Measurements from ENCODE around the gene MDP1.

Gene MDP1

DNA sequence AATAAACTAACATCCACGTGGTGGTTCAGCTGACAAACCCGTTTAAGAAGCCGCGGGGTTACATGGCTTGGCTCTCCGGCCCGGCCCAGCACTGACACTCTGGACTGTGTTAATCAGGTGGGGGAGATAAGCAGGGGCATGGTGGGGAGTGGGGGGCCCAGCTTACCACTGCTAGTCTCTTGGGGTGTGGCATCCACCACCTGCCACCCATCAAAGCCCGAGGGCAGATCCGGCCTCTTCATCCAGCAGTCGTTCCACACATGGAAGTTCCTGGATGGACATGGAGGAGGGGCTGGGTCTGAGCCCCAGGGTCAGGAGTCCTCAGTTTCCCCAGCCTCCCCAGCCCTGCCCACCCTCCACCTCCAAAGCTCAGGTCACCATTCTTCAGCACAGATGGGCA lies 42.3 kb upstream of the MDP1 start:
- no peaks in the 10 kb centered on the region for H3K9me3 ChIP-seq (ENCODE audit: low read length)
- no peak overlapping the region for H3K4me3 ChIP-seq (ENCODE audit: low read depth in 1 of 2, low read length in 2 of 2)
- no peak overlapping the region for H3K27ac ChIP-seq (ENCODE audit: low read depth, low read length)
- H3K27me3 ChIP-seq (ENCODE audit: control insufficient read depth in 1 of 2, insufficient read depth in 2 of 2, low read length in 2 of 2) = no peaks in the 10 kb centered on the region
- no peak overlapping the region for H3K9ac ChIP-seq (ENCODE audit: low read length)
- H3K36me3 ChIP-seq (ENCODE audit: insufficient read depth, low read length) = no peaks in the 10 kb centered on the region
- no peaks in the 10 kb centered on the region for H3K4me1 ChIP-seq (ENCODE audit: insufficient read depth, low read length)

DNA sequence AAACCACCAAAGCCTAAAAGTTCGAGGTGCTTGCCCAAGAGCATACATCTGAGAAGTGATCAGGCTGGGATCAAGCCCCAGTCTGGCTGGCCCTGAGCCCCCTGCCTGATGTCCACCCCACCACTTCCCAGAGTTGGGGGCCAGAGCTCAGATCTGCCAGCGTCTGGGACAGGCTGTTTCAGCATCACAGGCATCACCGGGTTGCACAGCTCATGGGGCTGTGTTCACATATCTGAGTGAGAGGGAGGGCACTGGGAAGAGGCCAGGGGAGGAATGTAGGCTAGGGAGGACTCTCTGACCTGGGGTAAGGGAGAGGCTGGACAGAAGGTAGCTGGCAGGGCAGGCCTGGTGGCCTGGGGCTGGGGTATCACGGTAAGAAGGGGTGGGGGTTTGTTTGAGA lies 41.1 kb upstream of the MDP1 start:
- Histone ChIP-seq H3K36me3 (ENCODE audit: insufficient read depth, low read length) (no peaks in the 10 kb centered on the region), H3K27me3 (ENCODE audit: control insufficient read depth in 1 of 2, insufficient read depth in 2 of 2, low read length in 2 of 2) (no peaks in the 10 kb centered on the region), H3K27ac (ENCODE audit: low read depth, low read length) (no peak overlapping the region), H3K9ac (ENCODE audit: low read length) (no peak overlapping the region), H3K4me1 (ENCODE audit: insufficient read depth, low read length) (no peaks in the 10 kb centered on the region), H3K9me3 (ENCODE audit: low read length) (no peaks in the 10 kb centered on the region), H3K4me3 (ENCODE audit: low read depth in 1 of 2, low read length in 2 of 2) (no peak overlapping the region)

DNA sequence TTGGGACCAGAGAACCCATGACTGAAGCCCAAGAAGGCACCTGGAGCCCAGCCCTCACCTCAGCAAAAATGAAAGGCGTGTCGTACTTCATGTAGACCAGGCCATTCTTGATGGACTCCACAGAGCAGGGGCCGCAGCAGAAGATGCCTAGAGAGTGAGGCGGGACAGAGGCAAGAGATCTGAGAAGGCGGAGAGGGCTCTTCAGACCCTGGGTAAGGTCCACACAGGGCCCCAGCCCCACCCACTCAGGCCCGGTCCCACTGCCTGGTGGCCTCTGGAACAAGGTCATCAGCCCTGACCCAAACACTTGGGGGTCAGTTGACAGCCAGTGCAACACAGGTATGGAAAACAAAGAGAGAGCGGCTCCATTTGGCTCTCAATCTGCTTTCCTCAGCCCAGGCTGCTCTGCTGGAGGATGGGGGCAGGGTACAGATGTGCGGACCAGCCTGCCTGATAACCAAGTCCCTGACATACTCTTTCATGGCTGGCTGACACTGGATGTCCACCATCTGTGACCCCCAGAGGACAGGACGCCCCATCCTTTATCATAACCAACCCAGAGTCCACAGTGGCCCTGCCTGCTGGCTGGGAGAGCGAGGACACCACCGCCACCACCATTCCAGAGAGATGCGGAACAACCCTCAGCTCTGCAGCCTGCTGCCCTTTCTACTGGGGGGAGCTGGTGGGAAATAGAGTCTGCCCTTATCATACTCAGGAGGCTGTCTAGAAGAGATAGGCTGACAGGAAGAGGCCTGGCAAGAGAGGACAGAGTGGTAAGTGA lies 40.3 kb upstream of the MDP1 start:
- Histone ChIP-seq H3K27ac (ENCODE audit: low read depth, low read length) (no peak overlapping the region), H3K4me1 (ENCODE audit: insufficient read depth, low read length) (no peaks in the 10 kb centered on the region), H3K4me3 (ENCODE audit: low read depth in 1 of 2, low read length in 2 of 2) (no peak overlapping the region), H3K27me3 (ENCODE audit: control insufficient read depth in 1 of 2, insufficient read depth in 2 of 2, low read length in 2 of 2) (no peaks in the 10 kb centered on the region), H3K9ac (ENCODE audit: low read length) (no peak overlapping the region), H3K9me3 (ENCODE audit: low read length) (no peaks in the 10 kb centered on the region), H3K36me3 (ENCODE audit: insufficient read depth, low read length) (no peaks in the 10 kb centered on the region)

DNA sequence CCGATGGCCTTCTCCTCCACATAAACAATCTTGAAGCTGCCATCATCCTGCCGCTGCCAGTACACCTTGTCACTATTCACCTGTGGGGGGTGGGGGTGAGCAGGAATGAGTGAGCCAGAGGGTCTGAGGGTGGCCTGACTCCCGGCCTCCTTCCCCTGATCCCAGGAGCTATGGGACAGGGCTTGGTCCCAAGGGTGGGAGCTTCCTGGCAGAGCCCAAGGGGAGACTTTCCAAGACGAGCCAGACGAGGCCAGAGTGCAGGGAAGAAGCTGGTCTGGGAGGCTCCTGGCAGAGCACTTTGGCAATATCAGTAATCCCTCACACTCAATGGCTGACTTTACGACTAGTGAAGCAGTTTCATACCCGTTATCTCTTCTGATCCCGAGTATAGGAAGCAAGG lies 39.6 kb upstream of the MDP1 start:
- no peaks in the 10 kb centered on the region for H3K27me3 ChIP-seq (ENCODE audit: control insufficient read depth in 1 of 2, insufficient read depth in 2 of 2, low read length in 2 of 2)
- H3K36me3 ChIP-seq (ENCODE audit: insufficient read depth, low read length) = no peaks in the 10 kb centered on the region
- H3K9me3 ChIP-seq (ENCODE audit: low read length) = no peaks in the 10 kb centered on the region
- H3K27ac ChIP-seq (ENCODE audit: low read depth, low read length) = no peak overlapping the region
- H3K4me3 ChIP-seq (ENCODE audit: low read depth in 1 of 2, low read length in 2 of 2) = no peak overlapping the region
- H3K4me1 ChIP-seq (ENCODE audit: insufficient read depth, low read length) = no peaks in the 10 kb centered on the region
- H3K9ac ChIP-seq (ENCODE audit: low read length) = no peak overlapping the region

DNA sequence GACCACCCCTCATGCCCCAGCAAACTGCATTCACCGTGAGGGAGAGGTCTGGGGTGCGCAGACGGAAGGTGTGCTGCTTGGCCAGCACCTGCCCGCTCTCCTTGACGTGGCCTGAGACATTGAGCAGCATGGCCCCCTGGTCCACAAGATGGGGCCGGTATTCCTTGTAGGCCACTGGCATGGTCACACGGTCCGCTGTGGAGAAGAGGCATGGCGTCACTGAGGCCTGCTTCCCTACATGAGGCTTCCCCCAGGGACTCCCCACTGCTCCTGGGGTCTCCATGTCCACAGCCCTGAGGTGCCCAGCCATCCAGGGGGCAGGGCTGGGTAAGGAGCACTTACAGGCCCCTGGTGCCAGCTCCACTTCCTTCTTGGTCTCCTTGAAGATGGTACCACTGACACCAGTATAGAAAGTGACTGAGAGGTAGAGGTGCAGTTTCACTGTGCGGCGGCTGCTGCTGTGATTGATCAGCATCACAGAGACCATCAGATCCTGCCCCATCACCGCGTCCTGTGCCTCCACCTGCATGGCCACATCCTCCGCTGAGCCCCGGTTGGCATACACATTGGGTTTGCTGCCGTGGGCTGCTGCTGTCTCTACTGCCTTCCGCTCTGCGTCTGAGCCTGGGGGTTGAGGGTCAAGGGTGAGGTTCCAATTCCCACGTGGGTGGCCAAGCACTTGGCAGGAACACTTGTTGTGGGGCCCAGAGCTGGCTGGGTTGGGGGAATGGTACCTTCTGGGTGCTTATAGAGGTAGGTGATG lies 38.9 kb upstream of the MDP1 start:
- H3K9ac ChIP-seq (ENCODE audit: low read length) = no peak overlapping the region
- no peaks in the 10 kb centered on the region for H3K27me3 ChIP-seq (ENCODE audit: control insufficient read depth in 1 of 2, insufficient read depth in 2 of 2, low read length in 2 of 2)
- H3K4me3 ChIP-seq (ENCODE audit: low read depth in 1 of 2, low read length in 2 of 2) = no peak overlapping the region
- no peaks in the 10 kb centered on the region for H3K9me3 ChIP-seq (ENCODE audit: low read length)
- no peaks in the 10 kb centered on the region for H3K36me3 ChIP-seq (ENCODE audit: insufficient read depth, low read length)
- H3K27ac ChIP-seq (ENCODE audit: low read depth, low read length) = no peak overlapping the region
- no peaks in the 10 kb centered on the region for H3K4me1 ChIP-seq (ENCODE audit: insufficient read depth, low read length)

DNA sequence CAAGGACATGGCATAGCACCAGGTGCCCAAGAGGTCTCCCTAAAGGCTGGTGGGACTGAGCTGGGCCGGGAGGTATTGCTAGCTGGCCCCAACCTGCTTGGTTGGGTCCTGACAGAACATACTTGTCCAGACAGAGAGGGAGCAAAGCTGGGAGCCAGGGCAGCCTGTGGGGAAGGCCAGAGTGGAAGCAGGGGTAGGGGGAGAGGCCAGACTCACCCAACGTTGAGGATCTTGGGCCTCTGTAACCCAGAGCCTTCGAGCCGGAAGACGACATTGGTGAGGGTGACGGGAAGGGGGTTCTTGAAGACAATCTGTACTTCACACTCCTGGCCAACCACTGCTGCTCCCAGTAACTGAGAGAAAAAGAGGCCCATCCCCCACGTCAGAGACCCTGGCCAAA lies 38.1 kb upstream of the MDP1 start:
- Histone ChIP-seq H3K27me3 (ENCODE audit: control insufficient read depth in 1 of 2, insufficient read depth in 2 of 2, low read length in 2 of 2) (no peaks in the 10 kb centered on the region), H3K27ac (ENCODE audit: low read depth, low read length) (no peak overlapping the region), H3K9me3 (ENCODE audit: low read length) (no peaks in the 10 kb centered on the region), H3K4me1 (ENCODE audit: insufficient read depth, low read length) (no peaks in the 10 kb centered on the region), H3K36me3 (ENCODE audit: insufficient read depth, low read length) (no peaks in the 10 kb centered on the region), H3K4me3 (ENCODE audit: low read depth in 1 of 2, low read length in 2 of 2) (no peak overlapping the region), H3K9ac (ENCODE audit: low read length) (no peak overlapping the region)

DNA sequence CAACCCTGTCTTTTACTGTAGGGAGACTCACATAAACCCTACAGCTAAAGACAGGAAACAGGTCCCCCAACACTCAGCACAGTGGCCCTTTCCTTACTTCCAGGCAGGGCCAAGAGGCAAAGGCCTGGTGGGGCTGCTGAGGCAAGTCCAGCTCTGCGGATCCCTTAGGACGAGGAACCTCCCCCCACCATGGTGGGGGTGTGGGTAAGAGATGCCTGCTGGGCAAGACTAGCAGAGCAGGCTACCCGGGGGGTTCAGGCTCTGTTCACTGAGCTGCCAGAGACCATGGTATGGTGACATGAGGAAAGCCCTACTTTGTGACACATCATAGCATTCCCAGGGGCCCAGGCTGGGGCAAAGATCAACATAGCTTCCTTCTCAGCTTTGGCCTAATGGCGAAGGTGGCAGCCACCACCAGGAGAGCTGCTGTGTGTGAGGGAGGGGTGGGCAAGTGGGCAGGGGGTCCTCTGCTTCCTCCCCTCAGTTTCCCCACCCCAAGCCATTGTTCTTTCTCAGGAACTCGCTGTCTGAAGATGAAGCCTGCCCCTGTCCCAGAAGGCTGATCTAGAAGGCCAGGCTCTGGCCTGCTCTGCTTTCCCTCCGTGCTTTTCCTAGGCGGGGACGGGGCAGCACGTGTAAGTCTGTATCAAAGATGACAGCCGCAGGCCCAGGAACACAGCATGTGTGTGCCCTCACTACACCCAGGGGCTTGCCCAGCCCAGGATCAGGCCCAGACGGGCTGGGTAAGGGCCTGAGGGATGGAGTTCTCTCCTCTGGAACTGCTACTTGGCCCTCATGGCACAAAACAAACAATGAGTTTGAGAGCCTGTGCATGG lies 36.6 kb upstream of the MDP1 start:
- Histone ChIP-seq H3K27ac (ENCODE audit: low read depth, low read length) (no peak overlapping the region), H3K36me3 (ENCODE audit: insufficient read depth, low read length) (no peaks in the 10 kb centered on the region), H3K27me3 (ENCODE audit: control insufficient read depth in 1 of 2, insufficient read depth in 2 of 2, low read length in 2 of 2) (no peaks in the 10 kb centered on the region), H3K9ac (ENCODE audit: low read length) (no peak overlapping the region), H3K4me1 (ENCODE audit: insufficient read depth, low read length) (no peaks in the 10 kb centered on the region), H3K4me3 (ENCODE audit: low read depth in 1 of 2, low read length in 2 of 2) (no peak overlapping the region), H3K9me3 (ENCODE audit: low read length) (no peaks in the 10 kb centered on the region)

DNA sequence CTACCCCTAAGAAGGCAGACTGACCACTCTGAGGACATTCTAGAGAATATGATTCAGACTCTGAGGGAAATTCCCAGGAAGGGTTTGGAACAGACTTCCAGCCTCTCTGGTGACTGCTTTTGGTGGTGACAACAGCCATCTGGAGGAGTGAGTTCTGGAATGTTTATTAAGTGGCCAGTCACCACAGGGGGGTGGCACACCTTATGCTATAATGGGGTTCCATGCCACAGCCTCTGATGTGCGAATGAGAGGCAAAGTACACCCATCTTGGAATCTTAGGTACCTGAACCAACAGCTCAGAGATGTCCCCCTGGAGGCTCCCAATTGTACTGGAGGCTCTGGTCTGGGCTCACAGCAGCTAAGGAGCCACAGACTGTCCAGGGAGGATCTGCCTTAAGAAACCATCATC lies 36.0 kb upstream of the MDP1 start:
- Histone ChIP-seq H3K9me3 (ENCODE audit: low read length) (no peaks in the 10 kb centered on the region), H3K9ac (ENCODE audit: low read length) (no peak overlapping the region), H3K27me3 (ENCODE audit: control insufficient read depth in 1 of 2, insufficient read depth in 2 of 2, low read length in 2 of 2) (no peaks in the 10 kb centered on the region), H3K4me3 (ENCODE audit: low read depth in 1 of 2, low read length in 2 of 2) (no peak overlapping the region), H3K27ac (ENCODE audit: low read depth, low read length) (no peak overlapping the region), H3K4me1 (ENCODE audit: insufficient read depth, low read length) (no peaks in the 10 kb centered on the region), H3K36me3 (ENCODE audit: insufficient read depth, low read length) (no peaks in the 10 kb centered on the region)

DNA sequence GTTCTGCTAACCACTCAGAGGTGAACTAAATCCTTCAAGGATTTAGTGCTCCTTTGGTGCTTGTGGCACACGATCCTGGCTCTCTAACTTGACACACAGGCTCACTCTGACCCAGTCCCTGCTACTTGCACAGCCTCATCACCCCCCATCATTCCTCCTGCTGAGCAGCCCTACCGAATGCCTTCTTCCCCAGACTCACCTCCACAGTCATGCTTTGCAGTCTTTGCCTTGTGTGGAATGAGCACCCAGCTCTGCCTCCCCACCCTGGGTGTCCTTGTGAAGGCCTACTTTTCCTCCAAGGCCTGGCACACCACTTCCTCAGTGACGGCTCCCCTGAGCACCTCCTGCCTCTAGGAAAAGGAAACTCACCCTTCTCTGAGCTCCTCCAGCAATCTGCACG lies 34.5 kb upstream of the MDP1 start:
- H3K4me3 ChIP-seq (ENCODE audit: low read depth in 1 of 2, low read length in 2 of 2) = no peak overlapping the region
- H3K9ac ChIP-seq (ENCODE audit: low read length) = no peak overlapping the region
- no peaks in the 10 kb centered on the region for H3K4me1 ChIP-seq (ENCODE audit: insufficient read depth, low read length)
- no peaks in the 10 kb centered on the region for H3K27me3 ChIP-seq (ENCODE audit: control insufficient read depth in 1 of 2, insufficient read depth in 2 of 2, low read length in 2 of 2)
- no peaks in the 10 kb centered on the region for H3K9me3 ChIP-seq (ENCODE audit: low read length)
- no peak overlapping the region for H3K27ac ChIP-seq (ENCODE audit: low read depth, low read length)
- no peaks in the 10 kb centered on the region for H3K36me3 ChIP-seq (ENCODE audit: insufficient read depth, low read length)

DNA sequence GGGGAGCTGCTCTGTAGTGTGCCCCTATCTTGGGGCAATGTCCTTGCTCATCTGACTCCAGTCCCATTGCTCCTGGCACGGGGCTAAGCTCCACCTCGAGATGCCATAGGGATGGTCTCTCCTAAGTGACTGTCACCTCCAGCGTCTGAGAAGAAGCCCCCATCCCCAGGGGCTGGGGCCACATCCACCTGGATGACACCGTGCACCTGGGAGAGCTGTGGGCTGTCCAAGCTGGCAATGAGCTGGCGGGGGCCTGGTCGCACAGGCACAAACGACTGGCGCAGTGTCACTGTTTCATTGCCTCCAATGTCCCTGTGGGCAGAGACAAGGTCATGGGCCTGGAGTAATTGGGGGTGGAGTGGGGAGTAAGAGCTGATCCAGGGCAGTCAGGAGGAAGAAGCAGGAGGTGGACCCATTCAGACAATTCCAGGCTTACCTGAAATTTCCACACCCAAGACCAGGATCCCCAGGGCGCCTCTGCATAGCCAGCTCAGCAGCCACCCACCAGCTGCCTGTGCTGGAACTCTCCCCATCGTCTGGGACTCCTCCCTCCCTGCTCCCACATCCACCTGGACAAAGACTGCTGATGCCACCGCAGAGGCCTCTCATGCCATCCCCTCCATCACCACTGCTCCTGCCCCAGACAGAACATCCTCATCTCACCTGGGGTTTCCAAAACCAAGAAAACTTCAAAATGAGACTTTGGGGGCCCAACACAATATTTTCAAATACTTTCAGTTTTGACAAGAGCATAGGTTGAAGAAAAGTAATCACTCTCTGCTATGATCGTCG lies 33.6 kb upstream of the MDP1 start:
- Histone ChIP-seq H3K4me1 (ENCODE audit: insufficient read depth, low read length) (no peaks in the 10 kb centered on the region), H3K9ac (ENCODE audit: low read length) (no peak overlapping the region), H3K36me3 (ENCODE audit: insufficient read depth, low read length) (no peaks in the 10 kb centered on the region), H3K9me3 (ENCODE audit: low read length) (no peaks in the 10 kb centered on the region), H3K27me3 (ENCODE audit: control insufficient read depth in 1 of 2, insufficient read depth in 2 of 2, low read length in 2 of 2) (no peaks in the 10 kb centered on the region), H3K27ac (ENCODE audit: low read depth, low read length) (no peak overlapping the region), H3K4me3 (ENCODE audit: low read depth in 1 of 2, low read length in 2 of 2) (no peak overlapping the region)

DNA sequence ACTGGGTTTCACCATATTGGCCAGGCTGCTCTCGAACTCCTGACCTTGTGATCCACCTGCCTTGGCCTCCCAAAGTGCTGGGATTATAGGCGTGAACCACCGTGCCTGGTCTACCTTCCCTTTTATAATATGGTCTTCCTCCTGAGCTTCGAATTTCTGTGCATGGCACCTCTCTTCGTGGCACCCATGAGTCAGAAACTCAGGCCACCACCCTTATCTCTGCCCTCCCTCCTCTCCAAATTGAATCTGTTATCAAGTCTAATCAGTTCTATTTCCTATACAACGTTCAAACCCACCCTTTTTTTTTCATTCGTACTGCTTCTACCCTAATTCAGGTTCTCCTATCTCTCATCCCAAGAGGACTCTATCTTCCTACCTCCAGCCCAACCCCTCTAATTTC lies 31.6 kb upstream of the MDP1 start:
- Histone ChIP-seq H3K27ac (ENCODE audit: low read depth, low read length) (no peak overlapping the region), H3K4me3 (ENCODE audit: low read depth in 1 of 2, low read length in 2 of 2) (no peak overlapping the region)

More for the DNA sequence above, 31.6 kb upstream of the MDP1 start:
- peaks cover 5% of the 10 kb centered on the region for H3K4me1 ChIP-seq (ENCODE audit: insufficient read depth, low read length)
- no peaks in the 10 kb centered on the region for H3K36me3 ChIP-seq (ENCODE audit: insufficient read depth, low read length)
- no peak overlapping the region for H3K9ac ChIP-seq (ENCODE audit: low read length)
- no peaks in the 10 kb centered on the region for H3K9me3 ChIP-seq (ENCODE audit: low read length)
- H3K27me3 ChIP-seq (ENCODE audit: control insufficient read depth in 1 of 2, insufficient read depth in 2 of 2, low read length in 2 of 2) = no peaks in the 10 kb centered on the region
